Prostate gland (tissue), 2 donors: Measurements from ENCODE around the gene AHCYL2.
A peak's percentile ranks its signal among the peaks of the same experiment; 100 is the strongest.

Experiments
- CTCF ChIP-seq, 4 experiments: fragments of 200-600 bp in 2 of 4; fragments of 450-650 bp in 2 of 4; sonication (generic) in 2 of 4; IDR thresholded peaks; 1 replicate in 3 of 4; 2 replicates in 1 of 4; pipeline ENCODE4 v1.5.1; 2016 to 2019; ENCODE audit warnings: antibody characterized with exemption in 4 of 4, mild to moderate bottlenecking in 2 of 4, moderate library complexity in 2 of 4
- POLR2A ChIP-seq: fragments of 450-650 bp; IDR thresholded peaks from one replicate; pipeline ENCODE4 v1.6.1; 2016; ENCODE audit warnings: antibody characterized with exemption, mild to moderate bottlenecking
- POLR2AphosphoS5 ChIP-seq: sonication (generic); formaldehyde crosslinking; IDR thresholded peaks from one replicate; pipeline ENCODE4 v1.6.1; 2017; ENCODE audit warnings: antibody characterized with exemption

GRCh38 chr7:129224251-129225205 is at the start of gene AHCYL2:
- TF ChIP-seq CTCF (IDR thresholded peaks at IDR 0.05) (peak in 1 of 4 experiments; percentile 14), POLR2A (peak; percentile 84), POLR2AphosphoS5 (peak; percentile 86)
